IPS-18a (cell line): ENCODE data around the gene ELFN2.

Experiments used
- H3K27ac ChIP-seq: one replicate; pipeline ENCODE4 v1.5.1; 2013; ENCODE audit warnings: low read length
- H3K27me3 ChIP-seq: one replicate; pipeline ENCODE4 v1.6.1; 2013; ENCODE audit warnings: mild to moderate bottlenecking, low read length; ENCODE audit not compliant: control insufficient read depth, insufficient read depth
- H3K36me3 ChIP-seq: one replicate; pipeline ENCODE4 v1.6.1; 2013; ENCODE audit warnings: low read depth, low read length; ENCODE audit not compliant: control insufficient read depth
- H3K4me1 ChIP-seq: one replicate; pipeline ENCODE4 v1.6.1; 2013; ENCODE audit warnings: low read depth, low read length; ENCODE audit not compliant: control insufficient read depth
- H3K4me3 ChIP-seq: one replicate; pipeline ENCODE4 v1.5.1; 2013; ENCODE audit warnings: low read length
- H3K9ac ChIP-seq: one replicate; pipeline ENCODE4 v1.6.1; 2013; ENCODE audit warnings: mild to moderate bottlenecking, low read length, moderate library complexity
- H3K9me3 ChIP-seq: one replicate; pipeline ENCODE4 v1.6.1; 2013; ENCODE audit warnings: low read depth, low read length; ENCODE audit not compliant: control insufficient read depth

The ELFN2 gene

GRCh38 chr22:37423283-37423682, 4.0 kb downstream of the ELFN2 start:
- peaks cover 86% of the 10 kb centered on the region for H3K27me3 ChIP-seq
- no peak overlapping the region for H3K27ac ChIP-seq
- H3K9me3 ChIP-seq = no peaks in the 10 kb centered on the region
- H3K4me3 ChIP-seq = no peak overlapping the region
- H3K4me1 ChIP-seq = peaks cover 3% of the 10 kb centered on the region
- no peak overlapping the region for H3K9ac ChIP-seq
- no peaks in the 10 kb centered on the region for H3K36me3 ChIP-seq

GRCh38 chr22:37421468-37421877, 5.8 kb downstream of the ELFN2 start:
- Histone ChIP-seq H3K36me3 (no peaks in the 10 kb centered on the region), H3K4me1 (peaks cover 3% of the 10 kb centered on the region), H3K4me3 (no peak overlapping the region), H3K9me3 (no peaks in the 10 kb centered on the region), H3K9ac (no peak overlapping the region), H3K27ac (no peak overlapping the region), H3K27me3 (peaks cover 74% of the 10 kb centered on the region)

- peak overlapping the region; percentile 59 for H3K4me3 ChIP-seq
- H3K36me3 ChIP-seq = no peaks in the 10 kb centered on the region
- no peak overlapping the region for H3K27ac ChIP-seq
- H3K9ac ChIP-seq = peak overlapping the region; percentile 2
- H3K27me3 ChIP-seq = peaks cover 68% of the 10 kb centered on the region
- H3K4me1 ChIP-seq = peaks cover 3% of the 10 kb centered on the region
- H3K9me3 ChIP-seq = no peaks in the 10 kb centered on the region
Measured at GRCh38 chr22:37420686-37421467, 6.4 kb downstream of the ELFN2 start.

GRCh38 chr22:37419969-37420685, 7.2 kb downstream of the ELFN2 start:
- H3K4me1 ChIP-seq = peaks cover 3% of the 10 kb centered on the region
- H3K9me3 ChIP-seq = no peaks in the 10 kb centered on the region
- H3K4me3 ChIP-seq = peak overlapping the region; percentile 59

GRCh38 chr22:37419370-37419968, 7.8 kb downstream of the ELFN2 start:
- peaks cover 54% of the 10 kb centered on the region for H3K27me3 ChIP-seq
- peak overlapping the region; percentile 59 for H3K4me3 ChIP-seq
- no peak overlapping the region for H3K9ac ChIP-seq

More at GRCh38 chr22:37419969-37420685, 7.2 kb downstream of the ELFN2 start:
- Histone ChIP-seq H3K27me3 (peaks cover 60% of the 10 kb centered on the region), H3K27ac (no peak overlapping the region), H3K9ac (peak overlapping the region; percentile 2), H3K36me3 (no peaks in the 10 kb centered on the region)

GRCh38 chr22:37418627-37419369, 8.5 kb downstream of the ELFN2 start:
- H3K36me3 ChIP-seq = no peaks in the 10 kb centered on the region
- H3K4me1 ChIP-seq = peaks cover 3% of the 10 kb centered on the region
- no peak overlapping the region for H3K9ac ChIP-seq
- H3K9me3 ChIP-seq = no peaks in the 10 kb centered on the region
- H3K27me3 ChIP-seq = peaks cover 47% of the 10 kb centered on the region
- H3K27ac ChIP-seq = no peak overlapping the region
- no peak overlapping the region for H3K4me3 ChIP-seq

More at GRCh38 chr22:37419370-37419968, 7.8 kb downstream of the ELFN2 start:
- Histone ChIP-seq H3K27ac (no peak overlapping the region), H3K36me3 (no peaks in the 10 kb centered on the region), H3K4me1 (peaks cover 3% of the 10 kb centered on the region), H3K9me3 (no peaks in the 10 kb centered on the region)

- Histone ChIP-seq H3K36me3 (no peaks in the 10 kb centered on the region), H3K9ac (no peak overlapping the region), H3K4me3 (no peak overlapping the region), H3K27me3 (peaks cover 41% of the 10 kb centered on the region), H3K27ac (no peak overlapping the region), H3K4me1 (peaks cover 3% of the 10 kb centered on the region), H3K9me3 (no peaks in the 10 kb centered on the region)
Measured at GRCh38 chr22:37417677-37418348, 9.5 kb downstream of the ELFN2 start.

GRCh38 chr22:37417264-37417663, 10.0 kb downstream of the ELFN2 start:
- H3K36me3 ChIP-seq = no peaks in the 10 kb centered on the region
- H3K4me1 ChIP-seq = peaks cover 3% of the 10 kb centered on the region
- no peak overlapping the region for H3K27ac ChIP-seq
- H3K27me3 ChIP-seq = peaks cover 41% of the 10 kb centered on the region
- no peaks in the 10 kb centered on the region for H3K9me3 ChIP-seq
- H3K4me3 ChIP-seq = no peak overlapping the region
- H3K9ac ChIP-seq = no peak overlapping the region

- no peaks in the 10 kb centered on the region for H3K9me3 ChIP-seq
- H3K36me3 ChIP-seq = no peaks in the 10 kb centered on the region
- peaks cover 3% of the 10 kb centered on the region for H3K4me1 ChIP-seq
- H3K4me3 ChIP-seq = no peak overlapping the region
- H3K27me3 ChIP-seq = peaks cover 37% of the 10 kb centered on the region
- H3K9ac ChIP-seq = no peak overlapping the region
- H3K27ac ChIP-seq = no peak overlapping the region
Measured at GRCh38 chr22:37416827-37417226, 10.5 kb downstream of the ELFN2 start.

GRCh38 chr22:37416389-37416788, 10.9 kb downstream of the ELFN2 start:
- Histone ChIP-seq H3K36me3 (no peaks in the 10 kb centered on the region), H3K9ac (no peak overlapping the region), H3K9me3 (no peaks in the 10 kb centered on the region), H3K4me3 (no peak overlapping the region), H3K27me3 (peaks cover 33% of the 10 kb centered on the region), H3K27ac (no peak overlapping the region), H3K4me1 (peaks cover 3% of the 10 kb centered on the region)

- Histone ChIP-seq H3K27ac (no peak overlapping the region), H3K4me3 (no peak overlapping the region), H3K36me3 (no peaks in the 10 kb centered on the region), H3K4me1 (peaks cover 3% of the 10 kb centered on the region), H3K9me3 (no peaks in the 10 kb centered on the region), H3K9ac (no peak overlapping the region), H3K27me3 (peaks cover 21% of the 10 kb centered on the region)
Measured at GRCh38 chr22:37415210-37415609, 12.1 kb downstream of the ELFN2 start.
